ENCODE data around the gene ARHGAP32.
"Not testable (repeated sequence)": the region's sequence is repeated elsewhere in the genome, so short reads cannot be mapped to it uniquely, and the experiment has no call there.

ARHGAP32 gene

DNA sequence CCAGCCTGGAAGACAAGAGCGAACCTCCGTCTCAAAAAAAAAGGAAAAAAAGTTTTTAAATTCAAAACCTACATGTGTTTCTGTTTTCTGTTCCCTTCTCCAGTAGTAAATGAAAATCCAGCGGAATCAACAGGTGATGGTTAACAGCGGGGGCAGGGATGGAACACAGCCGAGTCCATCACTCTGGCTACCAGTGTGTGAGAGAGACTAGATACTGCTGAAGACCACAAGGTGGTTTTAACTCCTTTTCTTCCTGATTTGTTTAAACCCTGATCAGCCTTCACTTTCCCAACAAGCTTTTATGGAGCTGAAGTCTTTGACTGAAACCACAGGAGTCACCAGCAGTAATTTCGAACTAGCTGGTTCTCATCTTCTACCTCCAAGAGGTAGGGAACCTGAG is 3.6 kb upstream of the ARHGAP32 start:
- no peak for DNase-seq

DNA sequence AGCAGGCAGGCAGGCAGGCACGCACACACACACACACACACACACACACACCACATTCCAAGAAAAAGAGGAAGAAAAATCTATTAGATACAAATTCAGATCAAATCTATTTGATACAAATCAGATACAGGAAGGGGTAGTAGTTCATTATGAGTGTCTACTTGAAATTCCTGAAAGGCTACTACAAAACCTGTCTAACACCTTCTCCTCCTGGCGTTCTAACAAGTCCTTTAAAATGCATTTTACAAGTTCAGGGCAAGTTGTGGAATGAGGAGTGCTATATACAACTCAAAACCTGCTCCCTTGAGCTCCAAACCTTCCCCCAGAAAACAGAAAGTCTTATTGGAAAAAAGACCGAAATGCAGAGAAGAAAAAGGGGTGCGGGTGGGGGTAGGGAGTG is 476 bp downstream of the ARHGAP32 start:
- DNase-seq, result no peak

DNA sequence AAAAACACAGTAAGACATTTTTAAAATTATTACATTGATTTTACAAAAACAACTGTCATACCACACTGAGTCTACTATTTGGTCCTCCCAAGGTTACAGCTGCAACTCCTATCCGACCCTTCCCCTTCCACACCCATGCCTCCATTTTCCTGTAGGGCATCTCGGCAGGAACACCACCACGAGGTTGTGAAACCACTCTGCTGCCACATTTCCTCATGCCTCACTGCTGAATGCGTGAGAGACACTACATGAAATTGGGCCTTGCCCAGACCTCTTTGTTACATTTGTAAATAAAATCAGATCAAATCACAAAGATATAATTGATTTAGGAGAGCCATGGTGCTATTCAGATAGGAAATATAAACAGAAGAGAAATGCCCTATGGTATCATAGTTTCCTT is 2.0 kb downstream of the ARHGAP32 start:
- DNase-seq, result no peak

DNA sequence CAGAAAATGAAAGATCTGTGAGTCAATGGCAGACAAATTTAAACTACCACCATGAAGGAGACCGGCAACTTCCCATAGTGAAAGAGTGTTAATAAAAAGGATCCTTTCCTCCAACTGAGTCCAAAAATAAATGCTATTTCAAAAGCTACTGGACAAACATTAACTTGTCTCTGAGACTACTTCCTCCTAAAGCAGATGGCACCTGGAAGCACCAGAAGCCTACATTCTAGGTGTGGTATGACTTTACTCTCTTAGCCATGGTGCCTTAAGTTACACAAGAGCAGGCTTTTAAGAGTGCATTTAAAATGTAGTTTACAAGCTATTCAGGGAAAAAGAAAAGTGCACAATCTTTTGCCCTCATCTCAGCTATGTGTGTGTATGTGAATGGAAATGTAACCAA is 2.5 kb downstream of the ARHGAP32 start:
- DNase-seq, result no peak

DNA sequence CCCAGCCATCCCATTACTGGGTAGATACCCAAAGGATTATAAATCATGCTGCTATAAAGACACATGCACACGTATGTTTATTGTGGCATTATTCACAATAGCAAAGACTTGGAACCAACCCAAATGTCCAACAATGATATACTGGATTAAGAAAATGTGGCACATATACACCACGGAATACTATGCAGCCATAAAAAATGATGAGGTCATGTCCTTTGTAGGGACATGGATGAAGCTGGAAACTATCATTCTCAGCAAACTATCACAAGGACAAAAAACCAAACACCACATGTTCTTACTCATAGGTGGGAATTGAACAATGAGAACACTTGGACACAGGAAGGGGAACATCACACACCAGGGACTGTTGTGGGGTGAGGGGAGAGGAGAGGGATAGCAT is 7.0 kb downstream of the ARHGAP32 start:
- not testable (repeated sequence) for DNase-seq

DNA sequence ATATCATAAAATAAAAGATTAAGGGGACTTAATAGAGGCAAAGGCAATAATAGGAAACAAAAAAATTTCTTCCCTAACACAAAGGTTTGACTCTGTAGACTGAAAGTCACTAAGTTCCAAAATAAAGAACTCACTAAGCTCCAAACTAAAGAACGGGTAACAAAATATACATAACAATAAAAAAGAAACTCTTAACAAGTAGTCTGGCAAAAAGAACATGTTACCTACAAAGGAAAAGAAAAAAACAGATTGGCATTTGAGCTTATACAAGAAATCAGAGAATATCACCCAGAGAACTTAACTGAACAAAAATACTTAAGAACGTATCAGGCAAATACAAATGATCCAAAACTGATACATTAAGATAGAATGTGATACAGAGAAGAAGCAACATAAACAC is 7.5 kb downstream of the ARHGAP32 start:
- DNase-seq, result no peak

DNA sequence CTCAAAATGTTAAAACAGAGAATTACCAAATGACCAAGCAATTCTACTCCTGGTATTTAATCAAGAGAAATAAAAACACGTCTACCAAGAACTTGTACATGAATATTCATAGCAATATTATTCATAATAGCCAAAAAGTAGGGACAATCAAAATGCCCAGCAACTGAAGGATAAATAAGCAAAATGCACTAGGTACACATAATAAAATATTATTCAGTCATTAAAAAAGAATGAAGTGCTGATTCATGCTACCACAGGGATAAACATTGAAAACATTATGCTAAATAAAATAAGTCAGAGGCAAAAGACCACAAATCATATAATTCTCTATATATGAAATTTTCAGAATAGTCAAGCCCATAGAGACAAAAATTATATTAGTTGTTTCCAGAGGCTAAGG is 24.8 kb downstream of the ARHGAP32 start:
- DNase-seq, result no peak

DNA sequence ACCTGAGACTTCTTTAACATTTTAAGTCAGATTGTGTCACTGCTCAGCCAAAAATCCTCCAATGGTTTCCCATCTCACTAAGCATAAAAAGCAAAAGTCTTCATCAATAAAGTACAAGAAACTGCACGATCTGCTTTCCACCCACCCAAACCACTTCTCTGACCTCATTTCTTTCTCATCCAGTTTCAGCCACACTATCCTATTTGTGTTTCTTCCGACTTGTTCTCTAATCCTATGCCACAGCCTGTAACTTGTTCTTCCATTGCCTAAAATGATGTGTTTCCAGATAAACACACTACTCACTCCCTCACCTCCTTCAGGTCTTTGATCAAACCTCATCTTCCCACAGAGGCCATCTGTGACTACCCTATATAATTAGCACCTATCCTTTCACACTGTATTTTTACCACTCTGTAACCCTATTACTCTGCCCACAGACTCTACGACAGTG is 28.4 kb downstream of the ARHGAP32 start:
- no peak for DNase-seq

DNA sequence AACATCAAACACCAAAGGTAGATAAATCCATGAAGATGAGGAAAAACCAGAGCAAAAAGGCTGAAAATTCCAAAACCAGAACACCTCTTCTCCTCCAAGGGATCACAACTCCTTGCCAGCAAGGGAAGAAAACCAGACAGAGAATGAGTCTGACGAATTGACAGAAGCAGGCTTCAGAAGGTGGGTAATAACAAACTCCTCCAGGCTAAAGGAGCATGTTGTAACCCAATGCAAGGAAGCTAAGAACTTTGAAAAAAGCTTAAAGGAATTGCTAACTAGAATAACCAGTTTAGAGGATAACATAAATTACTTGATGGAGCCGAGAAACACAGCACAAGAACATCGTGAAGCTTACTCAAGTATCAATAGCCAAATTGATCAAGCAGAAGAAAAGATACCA is 35.0 kb downstream of the ARHGAP32 start:
- DNase-seq, result not testable (repeated sequence)

DNA sequence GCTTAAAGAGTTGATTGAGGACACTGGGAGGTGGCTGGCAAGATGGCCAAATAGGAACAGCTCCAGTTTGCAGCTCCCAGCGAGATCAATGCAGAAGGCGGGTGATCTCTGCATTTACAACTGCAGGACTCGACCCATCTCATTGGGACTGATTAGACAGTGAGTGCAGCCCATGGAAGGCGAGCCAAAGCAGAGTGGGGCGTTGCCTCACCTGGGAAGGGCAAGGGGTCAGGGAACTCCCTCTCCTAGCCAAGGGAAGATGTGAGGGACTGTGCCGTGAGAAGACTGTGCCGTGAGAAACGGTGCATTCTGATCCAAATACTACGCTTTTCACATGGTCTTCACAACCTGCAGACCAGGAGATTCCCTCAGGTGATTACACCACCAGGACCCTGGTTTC is 36.4 kb downstream of the ARHGAP32 start:
- no peak for DNase-seq

DNA sequence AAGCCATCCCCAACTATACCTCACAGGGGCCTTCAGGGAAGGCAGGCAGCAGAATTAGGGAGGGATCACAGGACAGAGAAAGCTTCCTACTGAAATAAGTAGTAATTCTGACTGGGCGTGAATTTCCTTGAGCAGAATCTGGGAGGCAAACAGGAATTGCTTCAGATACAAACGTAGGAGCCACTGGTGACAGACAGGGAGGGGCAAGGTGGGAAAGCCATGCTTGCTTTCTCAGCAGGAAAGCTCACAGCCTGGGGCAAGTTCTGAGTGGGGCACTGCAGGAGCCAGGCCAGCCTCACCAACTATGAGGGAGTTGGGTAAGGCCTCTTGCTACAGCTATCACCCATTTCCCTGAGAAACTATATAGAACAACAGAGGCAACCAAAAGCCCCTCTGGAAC is 43.6 kb downstream of the ARHGAP32 start:
- DNase-seq, result no peak

DNA sequence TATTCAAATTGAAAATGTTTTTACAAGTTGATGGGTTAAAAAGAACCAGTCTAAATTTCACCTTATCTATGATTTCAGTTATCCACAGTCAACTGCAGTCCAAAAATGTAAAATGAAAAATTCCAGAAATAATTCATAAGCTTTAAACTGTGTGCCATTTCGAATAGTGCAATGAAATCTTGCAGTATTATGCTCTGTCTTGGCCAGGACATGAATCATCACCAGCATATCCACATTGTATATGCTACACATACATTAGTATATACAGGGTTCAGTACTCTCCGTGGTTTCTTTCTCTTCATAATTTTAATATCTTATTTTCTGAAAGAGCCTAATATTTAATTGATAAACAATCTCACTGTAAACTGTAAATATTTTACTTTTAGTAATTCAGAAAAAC is 45.9 kb downstream of the ARHGAP32 start:
- DNase-seq, result no peak

DNA sequence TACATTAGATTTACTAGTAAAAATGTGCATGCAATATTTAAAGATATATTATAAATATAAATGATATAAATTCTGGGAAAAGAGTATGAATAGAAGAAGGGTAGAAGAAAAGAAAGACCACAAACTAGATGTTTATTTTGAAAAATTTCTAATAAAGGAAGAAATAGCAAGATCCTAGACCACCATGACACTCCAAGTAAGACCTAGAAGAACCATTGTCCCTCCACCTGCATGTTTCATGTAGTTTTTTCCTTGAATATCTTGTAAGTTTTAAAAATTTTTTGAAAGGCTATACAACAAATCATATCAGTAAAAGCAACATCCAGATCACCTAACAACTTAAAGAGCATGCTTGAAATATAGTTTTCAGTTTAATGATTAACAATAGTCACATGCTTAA is 46.8 kb downstream of the ARHGAP32 start:
- no peak for DNase-seq

DNA sequence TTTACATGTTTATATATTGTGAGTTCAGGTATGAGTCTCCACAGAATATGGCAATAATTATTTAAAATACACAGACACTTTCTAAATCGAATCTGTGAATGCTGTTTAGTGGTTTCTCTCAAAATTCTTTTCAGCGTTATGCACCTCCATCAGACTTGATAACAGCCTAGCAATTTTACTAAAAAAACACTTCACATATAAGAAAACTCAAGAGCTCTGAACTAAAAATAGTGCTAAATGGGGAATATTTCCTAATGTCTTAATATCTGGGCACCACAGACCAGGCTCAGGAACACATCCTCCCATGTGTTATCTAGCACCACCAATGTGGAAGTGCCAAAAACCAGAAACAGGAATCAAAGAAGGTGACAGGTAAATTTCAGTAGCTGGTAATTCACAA is 47.9 kb downstream of the ARHGAP32 start:
- no peak for DNase-seq

DNA sequence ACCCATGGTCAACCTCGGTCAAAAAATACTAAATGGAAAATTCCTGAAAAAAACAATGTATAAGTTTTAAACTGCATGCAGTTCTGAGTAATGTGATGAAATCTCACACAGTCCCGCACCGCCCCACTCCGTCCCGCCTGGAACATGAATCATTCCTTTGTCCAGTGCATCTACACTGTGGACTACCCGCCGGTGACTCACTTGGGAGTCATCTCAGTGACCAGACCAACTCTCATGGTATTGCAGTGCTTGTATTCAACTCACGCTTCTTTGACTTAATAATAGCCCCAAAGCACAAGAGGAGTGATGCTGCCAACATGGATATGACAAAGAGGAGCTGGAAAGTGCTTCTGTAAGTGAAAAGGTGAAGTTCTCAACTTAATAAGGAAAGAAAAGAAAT is 48.8 kb downstream of the ARHGAP32 start:
- no peak for DNase-seq

DNA sequence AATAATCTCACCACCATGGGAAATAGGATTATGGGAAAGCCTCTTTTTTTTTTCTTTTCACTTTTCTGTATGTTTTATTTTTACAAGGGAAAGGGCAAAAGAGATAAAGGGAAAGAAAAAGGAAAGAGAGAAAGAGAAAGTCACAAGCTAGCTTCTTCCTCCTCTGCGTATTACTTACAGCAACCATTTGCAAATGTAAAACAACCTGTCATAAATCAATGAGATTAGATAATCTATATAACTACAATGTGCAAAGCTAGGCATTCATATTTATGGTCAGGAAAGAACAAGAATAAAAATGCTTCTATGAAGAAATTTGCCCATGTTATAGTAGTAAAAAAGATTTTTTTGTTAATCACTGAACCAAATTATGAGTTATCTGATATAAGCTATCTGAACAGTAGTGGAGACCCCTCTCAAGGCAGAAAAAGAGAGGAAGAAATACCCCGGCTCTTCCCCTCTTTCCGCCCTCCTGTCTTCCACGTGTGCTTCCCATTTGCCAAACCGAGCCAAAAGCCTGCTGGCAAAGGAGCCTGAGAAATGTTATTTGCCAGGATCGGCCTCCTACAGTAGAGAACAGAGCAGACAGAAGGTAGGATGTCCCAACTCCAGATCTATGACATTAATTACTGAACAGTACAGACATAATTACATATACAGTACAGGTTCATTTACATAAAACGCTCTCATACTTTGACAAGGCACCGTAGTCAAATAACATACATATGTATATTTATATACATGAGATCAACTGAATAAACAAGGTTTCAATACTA is 50.2 kb downstream of the ARHGAP32 start:
- DNase-seq, result no peak

DNA sequence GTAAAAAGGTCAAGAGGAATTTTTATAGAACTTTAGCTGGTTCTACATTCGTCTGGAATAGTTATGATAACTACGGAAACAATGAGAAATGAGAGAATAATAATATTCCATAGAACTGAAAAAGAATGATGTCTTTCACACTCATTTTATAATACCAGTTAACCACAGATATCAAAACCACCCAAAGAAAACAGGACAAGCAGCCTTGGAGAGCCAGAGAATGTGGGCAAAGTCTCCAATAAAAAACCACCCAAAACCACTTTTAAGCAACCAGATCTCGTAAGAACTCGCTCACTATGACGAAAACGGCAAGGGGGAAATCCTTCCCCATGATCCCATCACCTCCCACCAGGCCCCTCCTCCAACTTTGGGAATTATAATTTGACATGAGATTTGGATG is 60.8 kb downstream of the ARHGAP32 start:
- no peak for DNase-seq

DNA sequence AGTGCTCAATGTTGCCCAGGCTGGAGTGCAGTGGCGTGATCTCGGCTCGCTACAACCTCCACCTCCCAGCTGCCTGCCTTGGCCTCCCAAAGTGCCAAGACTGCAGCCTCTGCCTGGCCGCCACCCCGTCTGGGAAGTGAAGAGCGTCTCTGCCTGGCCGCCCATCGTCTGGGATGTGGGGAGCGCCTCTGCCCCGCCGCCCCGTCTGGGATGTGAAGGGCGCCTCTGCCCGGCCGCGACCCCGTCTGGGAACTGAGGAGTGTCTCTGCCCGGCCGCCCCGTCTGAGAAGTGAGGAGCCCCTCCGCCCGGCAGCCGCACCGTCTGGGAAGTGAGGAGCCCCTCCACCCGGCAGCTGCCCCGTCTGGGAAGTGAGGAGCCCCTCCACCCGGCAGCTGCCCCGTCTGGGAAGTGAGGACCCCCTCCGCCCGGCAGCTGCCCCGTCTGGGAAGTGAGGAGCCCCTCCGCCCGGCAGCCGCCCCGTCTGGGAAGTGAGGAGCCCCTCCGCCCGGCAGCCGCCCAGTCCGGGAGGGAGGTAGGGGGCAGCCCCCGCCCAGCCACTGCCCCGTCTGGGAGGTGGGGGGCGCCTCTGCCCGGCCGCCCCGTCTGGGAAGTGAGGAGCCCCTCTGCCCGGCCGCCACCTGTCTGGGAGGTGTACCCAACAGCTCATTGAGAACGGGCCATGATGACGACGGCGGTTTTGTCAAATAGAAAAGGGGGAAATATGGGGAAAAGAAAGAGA is 63.1 kb downstream of the ARHGAP32 start:
- not testable (repeated sequence) for DNase-seq

DNA sequence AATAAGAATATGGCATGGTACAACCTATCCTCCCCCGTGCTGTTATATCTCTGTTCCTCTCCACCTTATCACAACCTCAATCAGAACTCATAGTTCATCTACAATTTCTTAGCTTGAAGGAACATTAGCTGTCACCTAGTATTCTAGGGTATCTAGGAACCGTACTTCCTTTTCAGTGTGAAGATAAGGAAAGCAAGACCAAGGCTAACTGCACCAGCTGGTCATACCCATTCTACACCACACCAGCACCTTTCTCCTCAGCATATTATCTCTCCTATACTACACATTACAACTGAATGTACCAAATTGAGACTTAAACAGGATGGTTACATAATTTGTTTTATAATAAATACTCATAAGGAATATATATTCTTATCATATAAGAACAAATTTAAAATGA is 73.1 kb downstream of the ARHGAP32 start:
- peak; percentile 36 for DNase-seq

DNA sequence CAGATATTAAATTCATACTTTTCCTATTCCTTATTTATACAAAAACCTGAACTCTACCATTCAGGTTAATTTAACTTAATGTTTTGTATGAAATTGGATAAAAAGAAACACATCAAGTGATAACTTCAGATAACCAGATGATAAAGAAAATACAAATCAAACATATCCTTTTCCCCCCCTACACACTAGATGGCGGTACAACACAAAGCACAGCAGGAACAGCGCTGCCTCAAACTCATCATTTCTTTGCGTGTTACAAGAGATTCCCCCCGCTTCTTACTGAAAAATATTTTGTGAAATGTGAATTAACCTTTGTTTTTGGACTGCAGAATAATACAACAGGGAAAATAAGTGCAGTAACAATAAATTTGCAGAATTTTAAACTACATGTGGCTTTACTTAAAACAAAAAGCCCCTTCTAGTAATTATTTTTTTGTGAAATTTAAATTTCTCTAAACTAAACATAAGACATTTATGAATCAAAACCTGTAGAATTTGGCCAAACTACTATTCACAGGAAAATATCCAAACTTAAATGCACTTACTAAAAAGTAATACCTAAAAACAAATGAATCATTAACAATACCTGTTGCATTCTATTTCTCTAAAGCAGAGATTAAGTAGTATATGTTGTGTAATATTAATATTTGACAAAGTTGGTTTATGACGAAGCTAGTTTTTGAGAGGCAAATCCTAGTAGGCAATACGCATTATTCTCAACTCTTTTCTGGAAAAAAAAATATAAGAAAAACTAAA is 74.4 kb downstream of the ARHGAP32 start:
- peak; percentile 83 for DNase-seq

DNA sequence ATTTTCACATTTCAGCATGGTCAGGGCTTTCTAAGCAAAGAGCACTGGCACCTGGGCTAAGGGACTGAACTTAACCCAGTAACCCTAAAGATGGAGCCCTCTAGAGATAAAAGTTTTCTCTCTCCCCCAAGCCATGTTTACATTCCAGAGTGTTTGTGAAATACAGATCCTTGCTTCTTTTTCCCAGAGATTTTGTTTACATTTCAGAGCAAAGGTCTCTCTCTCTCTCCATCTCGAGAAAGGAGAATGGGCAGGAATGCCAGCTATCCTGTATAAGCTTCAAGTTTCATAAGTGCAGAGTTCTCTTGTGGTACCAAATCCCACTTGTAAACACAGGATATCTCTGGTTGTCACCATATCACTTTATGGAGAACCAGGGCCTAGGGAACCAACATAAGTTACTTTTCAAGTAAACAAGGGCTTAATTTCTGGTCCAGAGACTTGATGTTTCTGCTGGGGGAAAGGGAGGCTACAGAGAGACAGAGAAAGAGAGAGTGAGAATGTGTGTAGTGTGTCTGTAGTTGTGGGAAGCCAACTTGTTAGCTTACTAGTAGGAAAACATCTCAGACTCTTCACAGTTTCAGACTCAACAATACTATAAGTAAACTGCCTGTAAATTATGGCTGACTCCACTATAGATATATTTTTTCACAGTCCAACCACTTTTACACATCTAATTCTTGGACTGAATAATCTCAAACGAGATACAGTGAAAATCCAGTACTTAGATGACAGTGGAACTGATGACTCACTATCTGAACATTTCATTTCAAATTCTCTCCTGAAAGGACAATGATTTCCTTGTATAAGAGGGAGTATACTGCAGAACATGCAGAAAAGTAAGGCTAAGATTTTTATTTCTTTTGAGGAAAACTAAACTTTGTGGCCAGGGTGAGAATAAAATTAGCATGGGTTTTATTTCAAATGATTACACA is 76.2 kb downstream of the ARHGAP32 start:
- no peak for DNase-seq

DNA sequence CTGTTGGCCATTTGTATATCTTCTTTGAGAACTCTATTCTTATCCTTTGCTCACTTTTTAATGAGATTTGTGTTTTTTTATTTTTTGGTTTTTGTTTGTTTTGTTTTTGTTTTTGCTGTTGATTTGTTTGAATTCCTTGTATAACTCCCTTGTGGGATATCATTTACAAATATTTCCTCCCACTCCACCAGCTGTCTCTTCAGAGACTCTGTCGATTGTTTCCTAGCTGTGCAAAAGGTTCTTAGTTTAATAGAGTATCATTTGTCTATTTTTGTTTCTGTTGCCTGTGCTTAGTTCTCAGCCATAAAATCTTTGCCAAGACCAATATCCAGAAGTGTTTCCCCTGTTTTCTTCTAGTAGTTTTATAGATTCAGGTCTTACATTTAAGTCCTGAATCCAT is 82.4 kb downstream of the ARHGAP32 start:
- DNase-seq, result no peak

DNA sequence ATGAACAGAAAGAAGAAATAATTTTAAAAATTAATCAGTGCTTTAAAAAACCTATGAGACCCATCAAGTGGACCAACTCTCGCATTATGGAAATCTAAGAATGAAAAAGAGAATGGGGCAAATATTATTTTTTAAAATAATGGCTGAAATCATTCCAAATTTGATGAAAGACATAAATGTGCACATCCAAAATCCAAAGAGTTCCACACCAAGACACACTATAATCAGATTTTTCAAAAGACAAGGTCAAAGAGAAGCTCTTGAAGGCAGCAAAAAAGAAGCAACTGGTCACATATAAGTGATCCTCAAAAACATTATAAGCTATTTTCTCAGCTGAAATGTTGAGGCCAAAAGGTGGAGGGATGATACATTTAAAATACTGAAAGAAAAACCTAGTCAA is 85.3 kb downstream of the ARHGAP32 start:
- DNase-seq, result no peak
